ENCODE measurements around the gene PSMD1.

PSMD1 gene

GRCh38 chr2:231037202-231037730, 19.4 kb upstream of the PSMD1 start, which contains the start of gene C2orf72:
C2orf72 (plus strand) TSS chr2:231037523; CDS start chr2:231037566, 43 bp downstream.
- no peak within 1 kb of the TSS for H3K4ac ChIP-seq (ENCODE audit: low read depth, low read length)
- H3K56ac ChIP-seq (ENCODE audit: low read length), result peak within 1 kb of the TSS; percentile 34
- no peak within 1 kb of the TSS for H4K5ac ChIP-seq (ENCODE audit: low read length)
- DNase-seq, result no peak
- H3K4me3 ChIP-seq (ENCODE audit: low read length), result peak within 1 kb of the TSS; percentile 33
- H2BK5ac ChIP-seq (ENCODE audit: low read length), result no peak within 1 kb of the TSS
- H2BK120ac ChIP-seq (ENCODE audit: low read depth, low read length), result no peak within 1 kb of the TSS
- no peak within 1 kb of the TSS for H2BK15ac ChIP-seq (replicated peaks; ENCODE audit: low read depth)
- WGBS (ENCODE audit: extremely low coverage, insufficient coverage, low lambda C conversion rate), result no CpG with 5 or more reads among the region's 61 CpGs
- H3K36me3 ChIP-seq (ENCODE audit: control insufficient read depth, insufficient read depth, low read length), result no peaks in the 10 kb centered on the region
- H3K4me1 ChIP-seq (ENCODE audit: control insufficient read depth, low read depth, low read length), result no peaks in the 10 kb centered on the region
- no peaks in the 10 kb centered on the region for H3K79me1 ChIP-seq (ENCODE audit: low read length)
- H3K18ac ChIP-seq (ENCODE audit: low read length), result no peak within 1 kb of the TSS
- peak within 1 kb of the TSS; percentile 32 for H3K9ac ChIP-seq (ENCODE audit: low read length)
- peak within 1 kb of the TSS; percentile 79 for H3K4me2 ChIP-seq (ENCODE audit: low read length)
- H3K79me2 ChIP-seq (ENCODE audit: control insufficient read depth, insufficient read depth, low read length), result no peaks in the 10 kb centered on the region
- H4K8ac ChIP-seq (ENCODE audit: low read depth, low read length), result no peak within 1 kb of the TSS
- H3K23ac ChIP-seq (ENCODE audit: low read length), result no peak within 1 kb of the TSS
- H3K27me3 ChIP-seq (ENCODE audit: insufficient read depth, low read length, poor library complexity), result peaks cover 21% of the 10 kb centered on the region
- no peak within 1 kb of the TSS for H2AK5ac ChIP-seq (ENCODE audit: low read length)
- no peak within 1 kb of the TSS for H3K27ac ChIP-seq (ENCODE audit: low read depth, low read length)

GRCh38 chr2:231037731-231038482, 18.8 kb upstream of the PSMD1 start:
- Histone ChIP-seq H3K79me1 (ENCODE audit: low read length) (no peaks in the 10 kb centered on the region), H3K36me3 (ENCODE audit: control insufficient read depth, insufficient read depth, low read length) (no peaks in the 10 kb centered on the region)

GRCh38 chr2:231038483-231039293, 18.0 kb upstream of the PSMD1 start:
- H4K8ac ChIP-seq (ENCODE audit: low read depth, low read length), result no peak overlapping the region
- peaks cover 21% of the 10 kb centered on the region for H3K27me3 ChIP-seq (ENCODE audit: insufficient read depth, low read length, poor library complexity)
- no peak overlapping the region for H2BK5ac ChIP-seq (ENCODE audit: low read length)
- no peak overlapping the region for H3K27ac ChIP-seq (ENCODE audit: low read depth, low read length)
- no peaks in the 10 kb centered on the region for H3K79me1 ChIP-seq (ENCODE audit: low read length)
- H3K4me3 ChIP-seq (ENCODE audit: low read length), result no peak overlapping the region
- no peaks in the 10 kb centered on the region for H3K36me3 ChIP-seq (ENCODE audit: control insufficient read depth, insufficient read depth, low read length)
- no peak overlapping the region for H3K9ac ChIP-seq (ENCODE audit: low read length)
- no peak overlapping the region for H2BK15ac ChIP-seq (replicated peaks; ENCODE audit: low read depth)
- no peak overlapping the region for H3K4ac ChIP-seq (ENCODE audit: low read depth, low read length)
- no peaks in the 10 kb centered on the region for H3K4me1 ChIP-seq (ENCODE audit: control insufficient read depth, low read depth, low read length)
- no peak overlapping the region for H3K23ac ChIP-seq (ENCODE audit: low read length)
- no peak overlapping the region for H3K4me2 ChIP-seq (ENCODE audit: low read length)
- H3K79me2 ChIP-seq (ENCODE audit: control insufficient read depth, insufficient read depth, low read length), result no peaks in the 10 kb centered on the region
- no peak for DNase-seq
- WGBS (ENCODE audit: extremely low coverage, insufficient coverage, low lambda C conversion rate), result no CpG with 5 or more reads among the region's 21 CpGs
- H3K56ac ChIP-seq (ENCODE audit: low read length), result no peak overlapping the region
- no peak overlapping the region for H3K18ac ChIP-seq (ENCODE audit: low read length)
- H4K5ac ChIP-seq (ENCODE audit: low read length), result no peak overlapping the region
- no peak overlapping the region for H2BK120ac ChIP-seq (ENCODE audit: low read depth, low read length)
- H2AK5ac ChIP-seq (ENCODE audit: low read length), result no peak overlapping the region

More at GRCh38 chr2:231037731-231038482, 18.8 kb upstream of the PSMD1 start:
- H3K4me3 ChIP-seq (ENCODE audit: low read length), result peak overlapping the region; percentile 33
- H4K8ac ChIP-seq (ENCODE audit: low read depth, low read length), result no peak overlapping the region
- no peak overlapping the region for H2BK120ac ChIP-seq (ENCODE audit: low read depth, low read length)
- no CpG with 5 or more reads among the region's 104 CpGs for WGBS (ENCODE audit: extremely low coverage, insufficient coverage, low lambda C conversion rate)
- no peak for DNase-seq
- H2AK5ac ChIP-seq (ENCODE audit: low read length), result no peak overlapping the region
- no peak overlapping the region for H3K27ac ChIP-seq (ENCODE audit: low read depth, low read length)
- H3K4me1 ChIP-seq (ENCODE audit: control insufficient read depth, low read depth, low read length), result no peaks in the 10 kb centered on the region
- H3K4ac ChIP-seq (ENCODE audit: low read depth, low read length), result no peak overlapping the region
- no peak overlapping the region for H3K23ac ChIP-seq (ENCODE audit: low read length)
- peak overlapping the region; percentile 32 for H3K9ac ChIP-seq (ENCODE audit: low read length)
- H2BK5ac ChIP-seq (ENCODE audit: low read length), result no peak overlapping the region
- no peaks in the 10 kb centered on the region for H3K79me2 ChIP-seq (ENCODE audit: control insufficient read depth, insufficient read depth, low read length)
- no peak overlapping the region for H3K18ac ChIP-seq (ENCODE audit: low read length)
- peak overlapping the region; percentile 79 for H3K4me2 ChIP-seq (ENCODE audit: low read length)
- H4K5ac ChIP-seq (ENCODE audit: low read length), result no peak overlapping the region
- H3K56ac ChIP-seq (ENCODE audit: low read length), result peak overlapping the region; percentile 34
- H2BK15ac ChIP-seq (replicated peaks; ENCODE audit: low read depth), result no peak overlapping the region
- peaks cover 21% of the 10 kb centered on the region for H3K27me3 ChIP-seq (ENCODE audit: insufficient read depth, low read length, poor library complexity)

GRCh38 chr2:231039294-231039664, 17.4 kb upstream of the PSMD1 start:
- Histone ChIP-seq H3K4me2 (ENCODE audit: low read length) (no peak overlapping the region), H3K4ac (ENCODE audit: low read depth, low read length) (no peak overlapping the region), H3K79me2 (ENCODE audit: control insufficient read depth, insufficient read depth, low read length) (no peaks in the 10 kb centered on the region), H3K27me3 (ENCODE audit: insufficient read depth, low read length, poor library complexity) (peaks cover 21% of the 10 kb centered on the region), H3K18ac (ENCODE audit: low read length) (no peak overlapping the region), H3K56ac (ENCODE audit: low read length) (no peak overlapping the region), H3K4me3 (ENCODE audit: low read length) (no peak overlapping the region), H2BK15ac (replicated peaks; ENCODE audit: low read depth) (no peak overlapping the region), H3K23ac (ENCODE audit: low read length) (no peak overlapping the region), H3K36me3 (ENCODE audit: control insufficient read depth, insufficient read depth, low read length) (no peaks in the 10 kb centered on the region), H4K5ac (ENCODE audit: low read length) (no peak overlapping the region), H4K8ac (ENCODE audit: low read depth, low read length) (no peak overlapping the region), H3K9ac (ENCODE audit: low read length) (no peak overlapping the region), H2BK120ac (ENCODE audit: low read depth, low read length) (no peak overlapping the region), H3K79me1 (ENCODE audit: low read length) (no peaks in the 10 kb centered on the region), H2BK5ac (ENCODE audit: low read length) (no peak overlapping the region), H3K4me1 (ENCODE audit: control insufficient read depth, low read depth, low read length) (no peaks in the 10 kb centered on the region), H2AK5ac (ENCODE audit: low read length) (no peak overlapping the region), H3K27ac (ENCODE audit: low read depth, low read length) (no peak overlapping the region)
- no CpG with 5 or more reads among the region's 6 CpGs for WGBS (ENCODE audit: extremely low coverage, insufficient coverage, low lambda C conversion rate)
- no peak for DNase-seq

GRCh38 chr2:231039821-231040364, 16.8 kb upstream of the PSMD1 start:
- H3K27ac ChIP-seq (ENCODE audit: low read depth, low read length), result no peak overlapping the region
- no peak overlapping the region for H3K56ac ChIP-seq (ENCODE audit: low read length)
- no peak overlapping the region for H3K4me3 ChIP-seq (ENCODE audit: low read length)
- H3K4ac ChIP-seq (ENCODE audit: low read depth, low read length), result no peak overlapping the region
- H3K18ac ChIP-seq (ENCODE audit: low read length), result no peak overlapping the region
- H3K4me1 ChIP-seq (ENCODE audit: control insufficient read depth, low read depth, low read length), result no peaks in the 10 kb centered on the region
- H2BK5ac ChIP-seq (ENCODE audit: low read length), result no peak overlapping the region
- H3K79me2 ChIP-seq (ENCODE audit: control insufficient read depth, insufficient read depth, low read length), result no peaks in the 10 kb centered on the region
- no peak overlapping the region for H2BK120ac ChIP-seq (ENCODE audit: low read depth, low read length)
- no peaks in the 10 kb centered on the region for H3K79me1 ChIP-seq (ENCODE audit: low read length)
- H3K9ac ChIP-seq (ENCODE audit: low read length), result no peak overlapping the region
- H3K23ac ChIP-seq (ENCODE audit: low read length), result no peak overlapping the region
- peaks cover 21% of the 10 kb centered on the region for H3K27me3 ChIP-seq (ENCODE audit: insufficient read depth, low read length, poor library complexity)
- no peak overlapping the region for H4K5ac ChIP-seq (ENCODE audit: low read length)
- H4K8ac ChIP-seq (ENCODE audit: low read depth, low read length), result no peak overlapping the region
- no peak for DNase-seq
- WGBS (ENCODE audit: extremely low coverage, insufficient coverage, low lambda C conversion rate), result no CpG with 5 or more reads among the region's 8 CpGs
- no peak overlapping the region for H3K4me2 ChIP-seq (ENCODE audit: low read length)
- H3K36me3 ChIP-seq (ENCODE audit: control insufficient read depth, insufficient read depth, low read length), result no peaks in the 10 kb centered on the region
- no peak overlapping the region for H2AK5ac ChIP-seq (ENCODE audit: low read length)
- no peak overlapping the region for H2BK15ac ChIP-seq (replicated peaks; ENCODE audit: low read depth)
